HG02970 (cell line): ENCODE results near the gene UQCC3.
"Not testable (repeated sequence)": the region's sequence is repeated elsewhere in the genome, so short reads cannot be mapped to it uniquely, and the experiment has no call there.

ENCODE experiments used
- ATAC-seq: cut with Tn5 transposase; IDR thresholded peaks from one replicate; pipeline ENCODE4 v1.9.1; 2021; ENCODE audit warnings: mild to moderate bottlenecking, moderate library complexity, moderate number of reproducible peaks; ENCODE audit not compliant: unreplicated experiment, low FRiP score

Gene UQCC3

GRCh38 chr11:62671608-62672389 lies at the start of gene UQCC3, which contains the start of gene LBHD1:
Gene UQCC3, plus strand, starts transcription at chr11:62671673. Its CDS starts 73 bp downstream, at chr11:62671746.
Gene LBHD1, minus strand, starts transcription at chr11:62672267. Its CDS starts 2,236 bp downstream, at chr11:62670031.
- ATAC-seq: no peak

GRCh38 chr11:62622476-62623089 lies 48.9 kb upstream of the UQCC3 start:
- ATAC-seq: no peak

- no peak for ATAC-seq
These were observed 43.8 kb upstream of the UQCC3 start for GRCh38 chr11:62627713-62628112.

GRCh38 chr11:62632492-62632891 lies 39.0 kb upstream of the UQCC3 start:
- no peak for ATAC-seq

- no peak for ATAC-seq
These were observed 27.3 kb upstream of the UQCC3 start for GRCh38 chr11:62644220-62644619.

GRCh38 chr11:62645671-62645945 lies 25.9 kb upstream of the UQCC3 start:
- ATAC-seq: peak; percentile 2

GRCh38 chr11:62645946-62646824 lies 25.3 kb upstream of the UQCC3 start, which contains the start of gene GANAB:
Gene GANAB, minus strand, starts transcription at chr11:62646613. Its CDS starts 14 bp downstream, at chr11:62646599.
- ATAC-seq: peak; percentile 82

GRCh38 chr11:62646825-62647608 lies 24.5 kb upstream of the UQCC3 start:
- no peak for ATAC-seq

GRCh38 chr11:62647609-62648005 lies 23.9 kb upstream of the UQCC3 start:
- no peak for ATAC-seq

- no peak for ATAC-seq
These were observed 23.1 kb upstream of the UQCC3 start for GRCh38 chr11:62648185-62648966.

- no peak for ATAC-seq
These were observed 22.5 kb upstream of the UQCC3 start for GRCh38 chr11:62648967-62649364.

- no peak for ATAC-seq
These were observed 22.0 kb upstream of the UQCC3 start for GRCh38 chr11:62649486-62649885.

- not testable (repeated sequence) for ATAC-seq
These were observed 21.2 kb upstream of the UQCC3 start for GRCh38 chr11:62650283-62650682.

- peak; percentile 8 for ATAC-seq
These were observed 19.1 kb upstream of the UQCC3 start for GRCh38 chr11:62652161-62653006.

GRCh38 chr11:62654297-62654696 lies 17.2 kb upstream of the UQCC3 start:
- ATAC-seq: no peak

- ATAC-seq: no peak
These were observed 14.6 kb upstream of the UQCC3 start for GRCh38 chr11:62656796-62657429.

GRCh38 chr11:62664405-62665074 lies 6.9 kb upstream of the UQCC3 start:
- peak; percentile 20 for ATAC-seq
